Erythroblast (primary cell): ENCODE data around the gene GSDME.

Source experiments
- GATA1 ChIP-seq: IDR thresholded peaks from 2 replicates; pipeline ENCODE4 v1.6.1; 2011; ENCODE audit warnings: low read depth, mild to moderate bottlenecking, control low read depth, low read length, moderate library complexity
- POLR2A ChIP-seq: IDR thresholded peaks from 2 replicates; pipeline ENCODE4 v1.6.1; 2011; ENCODE audit warnings: mild to moderate bottlenecking, low read length

DNA sequence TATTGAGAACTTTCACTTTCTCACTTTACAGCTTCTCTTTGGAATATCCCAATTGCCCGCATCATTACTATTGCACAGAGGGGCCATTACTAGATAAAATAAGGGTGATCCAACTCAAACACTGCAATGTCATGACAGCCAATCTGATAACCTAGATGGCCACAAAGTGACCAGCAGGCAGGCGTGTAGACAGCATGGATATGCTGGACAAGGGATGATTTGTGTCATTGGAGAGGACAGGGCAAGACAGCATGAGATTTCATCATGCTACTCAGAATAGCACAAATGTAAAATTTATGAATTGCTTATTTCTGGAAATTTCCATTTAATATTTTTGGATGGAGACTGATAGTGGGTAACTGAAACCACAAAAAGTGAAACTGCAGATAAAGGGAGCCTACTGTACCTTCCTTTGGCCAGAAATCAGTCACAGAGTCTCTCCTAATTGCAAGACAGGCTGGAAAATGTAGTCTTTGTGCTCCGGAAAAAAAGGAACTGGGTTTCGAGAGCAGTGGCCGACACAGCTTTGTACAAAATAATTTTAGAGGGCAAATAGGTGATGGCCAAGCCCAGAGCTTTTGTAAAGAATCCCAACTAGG lies 6.1 kb upstream of the GSDME start:
- TF ChIP-seq POLR2A (no peak), GATA1 (no peak)
